ENCODE results near the gene PIAS3. TPM values are rescaled to one million over a fixed set of nuclear protein-coding genes. Genes with fewer than 3 reads are reported as not detected.
A peak's percentile ranks its signal among the peaks of the same experiment; 100 is the strongest.

PIAS3 gene
- total and polyA plus RNA-seq, 2 donors (not counting 1 experiment from before 2014, with no cell fraction given), result 8.9 to 22.9 TPM

GRCh38 chr1:145828367-145829026 lies 30.4 kb downstream of the PIAS3 start:
- Histone ChIP-seq H4K20me1 (ENCODE audit: control insufficient read depth, extremely low read depth, insufficient read depth, low read length) (no peaks in the 10 kb centered on the region), H3K4me3 (replicated peaks in 1 of 4; ENCODE audit: control extremely low read depth in 1 of 4, insufficient read depth in 1 of 4, low read depth in 3 of 4, low read length in 4 of 4) (no peak overlapping the region), H3K36me3 (ENCODE audit: control insufficient read depth, insufficient read depth, low read length) (peaks cover 19% of the 10 kb centered on the region), H3K4me1 (ENCODE audit: control insufficient read depth, extremely low read depth, insufficient read depth, low read length) (no peaks in the 10 kb centered on the region), H3K27ac (ENCODE audit: insufficient read depth, low read length) (no peak overlapping the region), H3K9me3 (ENCODE audit: control insufficient read depth, insufficient read depth, low read depth, low read length) (no peaks in the 10 kb centered on the region), H3K79me2 (ENCODE audit: control insufficient read depth, insufficient read depth, low read length) (peaks cover 30% of the 10 kb centered on the region), H3K4me2 (ENCODE audit: extremely low read depth, insufficient read depth, low read length) (no peak overlapping the region), H2AFZ (ENCODE audit: low read length) (no peak overlapping the region), H3K9ac (ENCODE audit: insufficient read depth, low read length) (no peak overlapping the region), H3K27me3 (ENCODE audit: control insufficient read depth, insufficient read depth, low read length) (no peaks in the 10 kb centered on the region)
- no peak for DNase-seq (ENCODE audit: low read depth in 2 of 2)
- TF ChIP-seq EZH2 (IDR thresholded peaks at IDR 0.05; ENCODE audit: low read length, missing control alignments), result no peak
- TF ChIP-seq CTCF (conservative IDR thresholded peaks at IDR 0.05 in 1 of 2, IDR thresholded peaks at IDR 0.05 in 1 of 2; ENCODE audit: low read depth in 1 of 2, low read length in 2 of 2), result no peak

- no peaks in the 10 kb centered on the region for H3K4me1 ChIP-seq (ENCODE audit: control insufficient read depth, extremely low read depth, insufficient read depth, low read length)
- H3K79me2 ChIP-seq (ENCODE audit: control insufficient read depth, insufficient read depth, low read length), result peaks cover 30% of the 10 kb centered on the region
- H3K27me3 ChIP-seq (ENCODE audit: control insufficient read depth, insufficient read depth, low read length), result no peaks in the 10 kb centered on the region
- no peak overlapping the region for H3K4me2 ChIP-seq (ENCODE audit: extremely low read depth, insufficient read depth, low read length)
- H3K9me3 ChIP-seq (ENCODE audit: control insufficient read depth, insufficient read depth, low read depth, low read length), result no peaks in the 10 kb centered on the region
- TF ChIP-seq EZH2 (IDR thresholded peaks at IDR 0.05; ENCODE audit: low read length, missing control alignments), result no peak
- no peak for TF ChIP-seq CTCF (conservative IDR thresholded peaks at IDR 0.05 in 1 of 2, IDR thresholded peaks at IDR 0.05 in 1 of 2; ENCODE audit: low read depth in 1 of 2, low read length in 2 of 2)
- no peaks in the 10 kb centered on the region for H4K20me1 ChIP-seq (ENCODE audit: control insufficient read depth, extremely low read depth, insufficient read depth, low read length)
- no peak overlapping the region for H2AFZ ChIP-seq (ENCODE audit: low read length)
- peak in 1 of 2 donors; percentile 12 for DNase-seq (ENCODE audit: low read depth in 2 of 2)
- no peak overlapping the region for H3K27ac ChIP-seq (ENCODE audit: insufficient read depth, low read length)
- H3K9ac ChIP-seq (ENCODE audit: insufficient read depth, low read length), result no peak overlapping the region
- H3K4me3 ChIP-seq (replicated peaks in 1 of 4; ENCODE audit: control extremely low read depth in 1 of 4, insufficient read depth in 1 of 4, low read depth in 3 of 4, low read length in 4 of 4), result no peak overlapping the region
- H3K36me3 ChIP-seq (ENCODE audit: control insufficient read depth, insufficient read depth, low read length), result peaks cover 17% of the 10 kb centered on the region
Observed at GRCh38 chr1:145827966-145828365, 30.9 kb downstream of the PIAS3 start.

GRCh38 chr1:145826030-145826429 lies 32.9 kb downstream of the PIAS3 start:
- no peak overlapping the region for H3K27ac ChIP-seq (ENCODE audit: insufficient read depth, low read length)
- H3K9ac ChIP-seq (ENCODE audit: insufficient read depth, low read length), result no peak overlapping the region
- no peaks in the 10 kb centered on the region for H3K4me1 ChIP-seq (ENCODE audit: control insufficient read depth, extremely low read depth, insufficient read depth, low read length)
- no peaks in the 10 kb centered on the region for H3K9me3 ChIP-seq (ENCODE audit: control insufficient read depth, insufficient read depth, low read depth, low read length)
- TF ChIP-seq CTCF (conservative IDR thresholded peaks at IDR 0.05 in 1 of 2, IDR thresholded peaks at IDR 0.05 in 1 of 2; ENCODE audit: low read depth in 1 of 2, low read length in 2 of 2), result no peak
- TF ChIP-seq EZH2 (IDR thresholded peaks at IDR 0.05; ENCODE audit: low read length, missing control alignments), result no peak
- peaks cover 30% of the 10 kb centered on the region for H3K79me2 ChIP-seq (ENCODE audit: control insufficient read depth, insufficient read depth, low read length)
- no peaks in the 10 kb centered on the region for H3K27me3 ChIP-seq (ENCODE audit: control insufficient read depth, insufficient read depth, low read length)
- H3K36me3 ChIP-seq (ENCODE audit: control insufficient read depth, insufficient read depth, low read length), result peaks cover 14% of the 10 kb centered on the region
- no peak for DNase-seq (ENCODE audit: low read depth in 2 of 2)
- H3K4me2 ChIP-seq (ENCODE audit: extremely low read depth, insufficient read depth, low read length), result peak overlapping the region; percentile 16
- no peak overlapping the region for H3K4me3 ChIP-seq (replicated peaks in 1 of 4; ENCODE audit: control extremely low read depth in 1 of 4, insufficient read depth in 1 of 4, low read depth in 3 of 4, low read length in 4 of 4)
- no peaks in the 10 kb centered on the region for H4K20me1 ChIP-seq (ENCODE audit: control insufficient read depth, extremely low read depth, insufficient read depth, low read length)
- no peak overlapping the region for H2AFZ ChIP-seq (ENCODE audit: low read length)

All from fibroblast of lung (primary cell).